ENCODE data around the gene FAM222A. TPM values are rescaled to one million over a fixed set of nuclear protein-coding genes. Genes with fewer than 3 reads are reported as not detected.

FAM222A gene
- total RNA-seq, 1 experiment from 2014 or later, result 5.5 TPM

- intact Hi-C loops (cut with micrococcal nuclease; ENCODE audit: unreplicated experiment), result no loop called here
- Histone ChIP-seq H3K27ac (ENCODE audit: low read depth, low read length, poor library complexity, severe bottlenecking) (no peak overlapping the region), H3K4me1 (ENCODE audit: insufficient read depth, low read length, poor library complexity, severe bottlenecking) (no peaks in the 10 kb centered on the region), H3K9me3 (ENCODE audit: low read depth, low read length, poor library complexity, severe bottlenecking) (no peaks in the 10 kb centered on the region), H3K4me3 (ENCODE audit: low read depth, low read length, poor library complexity, severe bottlenecking) (no peak overlapping the region), H3K36me3 (ENCODE audit: insufficient read depth, low read length, poor library complexity, severe bottlenecking) (no peaks in the 10 kb centered on the region), H3K27me3 (replicated peaks; ENCODE audit: insufficient read depth, low read depth, low read length, poor library complexity) (no peaks in the 10 kb centered on the region)
- CTCF ChIA-PET, result no interaction called here
- no peak for DNase-seq (ENCODE audit: low spot score)
- no peak for TF ChIP-seq EZH2 (IDR thresholded peaks at IDR 0.05; ENCODE audit: borderline replicate concordance, low read depth, low read length, poor library complexity, severe bottlenecking)
- TF ChIP-seq, protein P1, sequence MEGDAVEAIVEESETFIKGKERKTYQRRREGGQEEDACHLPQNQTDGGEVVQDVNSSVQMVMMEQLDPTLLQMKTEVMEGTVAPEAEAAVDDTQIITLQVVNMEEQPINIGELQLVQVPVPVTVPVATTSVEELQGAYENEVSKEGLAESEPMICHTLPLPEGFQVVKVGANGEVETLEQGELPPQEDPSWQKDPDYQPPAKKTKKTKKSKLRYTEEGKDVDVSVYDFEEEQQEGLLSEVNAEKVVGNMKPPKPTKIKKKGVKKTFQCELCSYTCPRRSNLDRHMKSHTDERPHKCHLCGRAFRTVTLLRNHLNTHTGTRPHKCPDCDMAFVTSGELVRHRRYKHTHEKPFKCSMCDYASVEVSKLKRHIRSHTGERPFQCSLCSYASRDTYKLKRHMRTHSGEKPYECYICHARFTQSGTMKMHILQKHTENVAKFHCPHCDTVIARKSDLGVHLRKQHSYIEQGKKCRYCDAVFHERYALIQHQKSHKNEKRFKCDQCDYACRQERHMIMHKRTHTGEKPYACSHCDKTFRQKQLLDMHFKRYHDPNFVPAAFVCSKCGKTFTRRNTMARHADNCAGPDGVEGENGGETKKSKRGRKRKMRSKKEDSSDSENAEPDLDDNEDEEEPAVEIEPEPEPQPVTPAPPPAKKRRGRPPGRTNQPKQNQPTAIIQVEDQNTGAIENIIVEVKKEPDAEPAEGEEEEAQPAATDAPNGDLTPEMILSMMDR (conservative IDR thresholded peaks at IDR 0.05; ENCODE audit: low read depth, low read length), result no peak
- no TSS peak for BruUV-seq (replicated peaks)
- POLR2A ChIA-PET (ENCODE audit: low non-redundant PET), result no interaction called here
These were observed 68.2 kb downstream of the FAM222A start for GRCh38 chr12:109781668-109782325.

GRCh38 chr12:109782326-109782703 is 68.7 kb downstream of the FAM222A start:
- ChIA-PET CTCF (no interaction called here), POLR2A (ENCODE audit: low non-redundant PET) (no interaction called here)
- DNase-seq (ENCODE audit: low spot score), result no peak
- TF ChIP-seq, protein P1 (conservative IDR thresholded peaks at IDR 0.05; ENCODE audit: low read depth, low read length), result no peak
- no peak for TF ChIP-seq EZH2 (IDR thresholded peaks at IDR 0.05; ENCODE audit: borderline replicate concordance, low read depth, low read length, poor library complexity, severe bottlenecking)
- Histone ChIP-seq H3K27me3 (replicated peaks; ENCODE audit: insufficient read depth, low read depth, low read length, poor library complexity) (no peaks in the 10 kb centered on the region), H3K36me3 (ENCODE audit: insufficient read depth, low read length, poor library complexity, severe bottlenecking) (no peaks in the 10 kb centered on the region), H3K4me1 (ENCODE audit: insufficient read depth, low read length, poor library complexity, severe bottlenecking) (no peaks in the 10 kb centered on the region), H3K4me3 (ENCODE audit: low read depth, low read length, poor library complexity, severe bottlenecking) (no peak overlapping the region), H3K9me3 (ENCODE audit: low read depth, low read length, poor library complexity, severe bottlenecking) (no peaks in the 10 kb centered on the region), H3K27ac (ENCODE audit: low read depth, low read length, poor library complexity, severe bottlenecking) (no peak overlapping the region)
- BruUV-seq (replicated peaks), result no TSS peak
- intact Hi-C loops (cut with micrococcal nuclease; ENCODE audit: unreplicated experiment), result no loop called here

- H3K27me3 ChIP-seq (replicated peaks; ENCODE audit: insufficient read depth, low read depth, low read length, poor library complexity), result no peaks in the 10 kb centered on the region
- intact Hi-C loops (cut with micrococcal nuclease; ENCODE audit: unreplicated experiment), result no loop called here
- no peak for DNase-seq (ENCODE audit: low spot score)
- H3K4me1 ChIP-seq (ENCODE audit: insufficient read depth, low read length, poor library complexity, severe bottlenecking), result no peaks in the 10 kb centered on the region
- ChIA-PET CTCF (no interaction called here), POLR2A (ENCODE audit: low non-redundant PET) (no interaction called here)
- no peak overlapping the region for H3K4me3 ChIP-seq (ENCODE audit: low read depth, low read length, poor library complexity, severe bottlenecking)
- BruUV-seq (replicated peaks), result no TSS peak
- no peak overlapping the region for H3K27ac ChIP-seq (ENCODE audit: low read depth, low read length, poor library complexity, severe bottlenecking)
- no peak for TF ChIP-seq EZH2 (IDR thresholded peaks at IDR 0.05; ENCODE audit: borderline replicate concordance, low read depth, low read length, poor library complexity, severe bottlenecking)
- TF ChIP-seq, protein P1 (conservative IDR thresholded peaks at IDR 0.05; ENCODE audit: low read depth, low read length), result no peak
- H3K9me3 ChIP-seq (ENCODE audit: low read depth, low read length, poor library complexity, severe bottlenecking), result no peaks in the 10 kb centered on the region
- H3K36me3 ChIP-seq (ENCODE audit: insufficient read depth, low read length, poor library complexity, severe bottlenecking), result no peaks in the 10 kb centered on the region
These were observed 69.7 kb downstream of the FAM222A start for GRCh38 chr12:109783135-109783964.
